Adipocyte (in vitro differentiated cells): ENCODE data around the gene GOSR2.
A peak's percentile ranks its signal among the peaks of the same experiment; 100 is the strongest.
"Not testable (repeated sequence)": the region's sequence is repeated elsewhere in the genome, so short reads cannot be mapped to it uniquely, and the experiment has no call there.

Experiments used
- DNase-seq: peaks from one replicate; pipeline ENCODE4 v3.0.0-alpha.2; 2015; ENCODE audit warnings: low read depth
- H3K27me3 ChIP-seq: replicated peaks from 2 replicates; pipeline ENCODE4 v1.7.0; 2013; ENCODE audit warnings: mild to moderate bottlenecking, low read length, moderate library complexity; ENCODE audit not compliant: control insufficient read depth, insufficient read depth
- H3K36me3 ChIP-seq: 2 replicates; pipeline ENCODE4 v1.7.0; 2013; ENCODE audit warnings: low read length, mild to moderate bottlenecking, moderate library complexity; ENCODE audit not compliant: control insufficient read depth, insufficient read depth, severe bottlenecking
- H3K4me1 ChIP-seq: 2 replicates; pipeline ENCODE4 v1.7.0; 2013; ENCODE audit warnings: mild to moderate bottlenecking, low read length, moderate library complexity; ENCODE audit not compliant: control insufficient read depth, insufficient read depth
- H3K4me3 ChIP-seq: 2 replicates; pipeline ENCODE4 v1.7.0; 2013; ENCODE audit warnings: mild to moderate bottlenecking, low read length, moderate library complexity
- H3K9ac ChIP-seq: 2 replicates; pipeline ENCODE4 v1.7.0; 2013; ENCODE audit warnings: mild to moderate bottlenecking, low read length, moderate library complexity
- H3K9me3 ChIP-seq: 2 replicates; pipeline ENCODE4 v1.7.0; 2013; ENCODE audit warnings: mild to moderate bottlenecking, low read length, moderate library complexity; ENCODE audit not compliant: control insufficient read depth

GOSR2 gene

DNA sequence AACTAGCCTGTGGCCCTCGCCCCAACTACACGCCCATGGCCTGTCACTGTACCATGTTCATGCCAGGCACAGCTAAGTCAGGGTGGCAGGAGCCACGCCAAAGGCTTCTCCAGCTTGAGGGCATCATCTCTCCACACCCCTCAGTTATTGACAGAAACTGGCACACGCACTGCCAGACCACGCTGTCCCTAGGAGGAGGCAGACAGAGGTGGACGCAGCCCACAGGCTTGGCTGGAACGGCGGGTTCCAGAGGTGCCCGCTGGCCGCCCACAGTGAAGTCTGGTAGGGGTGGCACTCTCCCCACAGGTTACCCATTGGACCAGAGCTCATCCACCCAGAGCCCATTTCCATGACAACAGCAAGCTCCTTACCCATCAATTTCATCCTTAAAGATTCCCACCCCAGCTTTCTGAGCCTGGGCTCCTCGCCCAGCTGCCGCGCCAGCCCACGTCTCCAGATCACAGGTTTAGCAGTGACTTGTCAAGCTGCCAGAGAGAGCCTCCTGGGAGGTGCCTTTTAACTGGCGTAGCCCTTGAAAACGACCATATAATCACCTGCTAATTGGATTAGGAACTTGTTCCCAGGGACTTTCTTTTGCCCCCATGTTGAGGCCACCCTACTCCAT, 28.1 kb downstream of the GOSR2 start:
- no peaks in the 10 kb centered on the region for H3K9me3 ChIP-seq
- H3K4me1 ChIP-seq: no peaks in the 10 kb centered on the region
- DNase-seq: no peak
- no peaks in the 10 kb centered on the region for H3K36me3 ChIP-seq
- no peak overlapping the region for H3K4me3 ChIP-seq
- peaks cover 45% of the 10 kb centered on the region for H3K27me3 ChIP-seq
- no peak overlapping the region for H3K9ac ChIP-seq

DNA sequence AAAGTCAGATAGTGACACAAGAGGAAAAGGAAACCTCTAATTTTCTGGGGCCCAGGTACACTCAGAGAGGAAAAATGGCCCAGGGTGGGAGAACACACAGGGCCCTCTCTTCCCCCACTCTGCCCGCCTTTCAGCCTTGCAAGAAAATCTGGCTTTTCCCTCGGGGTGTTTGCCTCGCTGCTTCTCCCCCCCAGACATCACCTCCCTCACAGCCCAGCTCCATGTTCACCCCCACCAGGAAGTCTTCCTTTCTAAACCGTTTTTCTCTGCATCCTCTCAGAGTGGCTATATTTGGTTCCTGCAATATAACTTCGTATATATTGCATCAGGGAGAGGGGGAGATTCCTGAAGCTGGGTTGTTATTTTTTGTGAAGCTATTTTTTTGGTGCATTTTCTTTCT, 28.7 kb downstream of the GOSR2 start:
- Histone ChIP-seq H3K27me3 (peaks cover 45% of the 10 kb centered on the region), H3K9me3 (no peaks in the 10 kb centered on the region), H3K36me3 (no peaks in the 10 kb centered on the region), H3K9ac (no peak overlapping the region), H3K4me3 (no peak overlapping the region), H3K4me1 (no peaks in the 10 kb centered on the region)
- no peak for DNase-seq

DNA sequence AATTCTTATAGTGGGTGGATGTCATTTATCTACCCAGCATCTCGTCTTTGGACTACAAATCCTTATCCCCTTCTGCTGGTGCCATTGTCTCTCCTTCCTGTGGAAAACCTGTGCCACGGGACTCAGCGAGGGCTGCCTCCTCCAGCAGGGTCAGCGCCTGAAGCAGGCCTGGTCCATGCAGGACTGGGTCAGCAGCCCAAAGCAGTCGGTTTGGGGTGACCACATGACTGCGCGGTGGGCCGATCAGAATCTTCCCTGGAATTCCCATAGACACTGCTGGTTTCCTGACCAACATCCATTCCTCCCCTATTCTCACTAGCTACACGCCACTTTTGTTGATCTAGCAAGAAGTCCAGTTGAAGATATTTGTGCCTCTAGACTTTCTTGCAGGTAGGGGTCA, 29.2 kb downstream of the GOSR2 start:
- Histone ChIP-seq H3K36me3 (no peaks in the 10 kb centered on the region), H3K27me3 (peaks cover 42% of the 10 kb centered on the region), H3K9me3 (no peaks in the 10 kb centered on the region), H3K9ac (no peak overlapping the region), H3K4me1 (no peaks in the 10 kb centered on the region), H3K4me3 (no peak overlapping the region)
- no peak for DNase-seq

DNA sequence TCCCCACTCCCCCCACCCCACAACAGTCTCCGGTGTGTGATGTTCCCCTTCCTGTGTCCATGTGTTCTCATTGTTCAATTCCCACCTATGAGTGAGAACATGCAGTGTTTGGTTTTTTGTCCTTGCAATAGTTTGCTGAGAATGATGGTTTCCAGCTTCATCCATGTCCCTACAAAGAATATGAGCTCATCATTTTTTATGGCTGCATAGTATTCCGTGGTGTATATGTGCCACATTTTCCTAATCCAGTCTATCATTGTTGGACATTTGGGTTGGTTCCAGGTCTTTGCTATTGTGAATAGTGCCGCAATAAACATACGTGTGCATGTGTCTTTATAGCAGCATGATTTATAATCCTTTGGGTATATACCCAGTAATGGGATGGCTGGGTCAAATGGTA, 30.2 kb downstream of the GOSR2 start:
- not testable (repeated sequence) for H3K4me1 ChIP-seq, H3K9me3 ChIP-seq, H3K4me3 ChIP-seq, H3K9ac ChIP-seq, H3K36me3 ChIP-seq, DNase-seq
- H3K27me3 ChIP-seq: peaks cover 37% of the 10 kb centered on the region

DNA sequence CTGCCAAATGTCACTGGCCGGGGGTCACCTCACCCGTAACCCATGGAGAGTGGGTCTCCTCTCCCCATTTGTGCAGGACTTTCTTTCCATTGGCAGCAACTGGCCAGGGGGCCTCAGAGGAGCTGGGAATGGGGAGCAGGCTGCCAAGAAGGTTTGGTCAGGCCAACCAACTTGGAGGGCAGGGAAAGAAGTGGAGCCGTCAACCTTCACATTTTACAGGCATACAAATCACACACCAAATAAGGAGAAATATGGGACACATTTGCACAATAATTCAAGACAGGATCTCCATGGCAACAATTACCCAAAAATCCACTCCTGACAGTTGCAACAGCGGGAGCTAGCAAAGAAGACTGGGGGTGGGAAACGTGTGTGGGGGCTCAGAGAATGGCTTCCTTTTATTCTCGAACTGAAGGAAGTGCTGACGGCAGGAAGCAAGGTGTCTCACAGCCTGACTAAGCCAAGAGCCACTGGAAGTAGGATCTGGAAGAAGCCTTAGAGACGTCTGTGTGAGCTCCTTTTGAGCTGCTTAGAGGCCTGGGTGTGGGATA, 35.2 kb downstream of the GOSR2 start:
- no peaks in the 10 kb centered on the region for H3K36me3 ChIP-seq
- peaks cover 12% of the 10 kb centered on the region for H3K4me1 ChIP-seq
- no peak overlapping the region for H3K4me3 ChIP-seq
- no peak overlapping the region for H3K9ac ChIP-seq
- peaks cover 21% of the 10 kb centered on the region for H3K27me3 ChIP-seq
- peaks cover 5% of the 10 kb centered on the region for H3K9me3 ChIP-seq
- peak; percentile 61 for DNase-seq

DNA sequence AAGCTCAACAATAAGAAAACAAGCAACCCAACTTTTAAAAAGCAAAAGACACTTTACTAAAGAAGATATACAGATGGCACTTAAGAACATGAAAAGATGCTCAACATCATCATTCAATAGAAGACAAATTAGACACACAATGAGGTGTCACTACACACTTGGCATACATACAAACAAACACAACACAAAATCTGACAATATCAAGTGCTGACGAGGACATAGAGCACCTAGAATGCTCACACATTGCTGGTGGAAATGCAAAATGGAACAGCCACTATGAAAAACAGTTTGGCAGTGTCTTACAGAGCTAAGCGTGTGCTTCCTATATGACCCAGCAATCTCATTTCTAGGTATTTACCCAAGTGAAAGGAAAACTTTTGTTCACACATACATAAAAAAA, 37.2 kb downstream of the GOSR2 start:
- Histone ChIP-seq H3K4me1 (peaks cover 12% of the 10 kb centered on the region), H3K27me3 (peaks cover 22% of the 10 kb centered on the region), H3K9me3 (peaks cover 5% of the 10 kb centered on the region), H3K9ac (no peak overlapping the region), H3K36me3 (no peaks in the 10 kb centered on the region), H3K4me3 (no peak overlapping the region)
- DNase-seq: no peak

DNA sequence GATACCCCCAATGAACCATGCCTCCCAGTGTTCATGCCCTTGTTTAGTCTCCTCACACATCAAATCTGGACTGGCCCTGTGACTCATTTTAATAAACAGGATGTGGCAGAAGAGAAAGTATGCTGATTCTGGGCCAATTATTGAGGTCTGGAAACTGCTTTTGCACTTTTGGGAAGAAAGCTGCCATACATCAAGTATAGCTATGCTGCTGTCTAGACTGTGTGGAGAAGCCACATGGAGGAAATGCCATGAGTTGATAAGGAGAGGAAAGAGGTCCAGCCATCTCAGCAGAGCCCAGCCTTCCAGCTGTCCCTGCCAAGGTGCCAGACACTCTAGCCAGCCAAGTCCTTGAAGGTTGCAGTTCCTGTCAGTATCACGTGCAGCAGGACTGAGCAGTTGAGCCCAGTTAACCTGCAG, 39.4 kb downstream of the GOSR2 start:
- Histone ChIP-seq H3K4me1 (peaks cover 12% of the 10 kb centered on the region), H3K4me3 (no peak overlapping the region), H3K9me3 (peaks cover 5% of the 10 kb centered on the region), H3K9ac (no peak overlapping the region), H3K27me3 (peaks cover 26% of the 10 kb centered on the region), H3K36me3 (no peaks in the 10 kb centered on the region)
- peak; percentile 9 for DNase-seq

DNA sequence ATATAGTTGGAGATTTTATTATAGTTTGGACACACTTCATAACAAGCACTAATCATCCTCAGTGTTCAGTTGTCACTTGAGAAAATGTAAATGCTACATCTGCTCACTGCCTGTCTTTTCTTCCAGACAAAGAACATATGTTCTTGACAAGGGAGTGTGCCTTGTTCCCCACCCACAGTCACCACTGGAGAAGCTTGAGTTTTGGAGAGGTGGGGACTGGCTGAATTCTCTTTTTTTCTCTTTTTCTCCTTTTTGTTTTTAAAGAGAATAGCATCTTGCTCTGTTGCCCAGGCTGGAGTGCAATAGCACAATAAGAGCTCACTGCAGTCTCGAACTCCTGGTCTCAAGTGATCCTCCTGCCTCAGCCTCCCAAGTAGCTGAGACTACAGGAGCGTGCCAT, 40.6 kb downstream of the GOSR2 start:
- Histone ChIP-seq H3K4me1 (peaks cover 4% of the 10 kb centered on the region), H3K27me3 (peaks cover 27% of the 10 kb centered on the region), H3K4me3 (no peak overlapping the region), H3K36me3 (no peaks in the 10 kb centered on the region), H3K9me3 (peaks cover 5% of the 10 kb centered on the region), H3K9ac (no peak overlapping the region)
- no peak for DNase-seq

DNA sequence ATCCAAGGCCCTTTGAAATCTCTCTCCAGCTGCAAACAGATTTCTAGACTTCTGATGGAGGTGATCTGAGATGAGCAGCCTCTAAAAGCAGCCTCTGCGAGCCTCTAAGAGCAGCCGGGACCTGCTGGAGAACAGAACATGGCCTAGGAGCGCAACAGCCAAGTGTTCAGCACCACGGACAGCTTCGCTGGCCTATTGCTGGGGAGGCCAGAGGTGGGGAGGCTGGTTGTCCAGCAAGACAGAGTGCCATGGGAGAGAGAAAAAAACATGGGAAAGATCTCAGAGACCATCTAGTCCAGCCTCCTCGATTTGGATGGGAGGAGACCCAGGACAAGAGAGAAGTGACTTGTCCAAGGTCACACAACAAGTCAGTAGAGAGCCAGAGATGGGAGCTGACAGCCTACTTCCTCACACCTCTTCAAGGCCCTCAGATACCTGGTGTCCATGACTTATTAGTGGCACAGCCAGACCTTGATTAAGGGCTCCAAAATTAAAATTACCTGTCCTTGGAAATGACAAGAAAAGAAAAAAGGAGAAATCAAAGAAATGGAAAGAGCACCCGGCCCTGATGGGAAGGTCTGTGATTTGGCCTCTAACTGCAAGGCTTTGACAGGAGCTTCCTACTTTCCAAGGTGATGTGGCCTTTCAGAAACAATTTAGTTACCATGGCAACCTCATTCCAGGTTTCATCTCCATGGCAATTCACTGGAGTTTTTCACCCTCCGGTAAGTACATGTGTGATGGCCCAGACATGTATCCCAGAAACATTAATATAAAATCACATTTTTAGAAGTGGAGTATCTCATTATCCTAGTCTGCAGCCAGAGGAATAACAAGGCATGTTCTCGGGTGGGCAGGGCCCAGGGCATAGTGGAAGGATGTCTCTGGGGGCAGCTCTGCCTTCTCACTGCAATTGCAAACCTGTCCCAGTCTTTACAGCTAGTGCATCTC, 41.6 kb downstream of the GOSR2 start:
- no peak overlapping the region for H3K9ac ChIP-seq
- DNase-seq: peak; percentile 26
- H3K4me1 ChIP-seq: peaks cover 4% of the 10 kb centered on the region
- H3K27me3 ChIP-seq: peaks cover 25% of the 10 kb centered on the region
- peaks cover 5% of the 10 kb centered on the region for H3K9me3 ChIP-seq
- H3K36me3 ChIP-seq: no peaks in the 10 kb centered on the region
- H3K4me3 ChIP-seq: no peak overlapping the region

DNA sequence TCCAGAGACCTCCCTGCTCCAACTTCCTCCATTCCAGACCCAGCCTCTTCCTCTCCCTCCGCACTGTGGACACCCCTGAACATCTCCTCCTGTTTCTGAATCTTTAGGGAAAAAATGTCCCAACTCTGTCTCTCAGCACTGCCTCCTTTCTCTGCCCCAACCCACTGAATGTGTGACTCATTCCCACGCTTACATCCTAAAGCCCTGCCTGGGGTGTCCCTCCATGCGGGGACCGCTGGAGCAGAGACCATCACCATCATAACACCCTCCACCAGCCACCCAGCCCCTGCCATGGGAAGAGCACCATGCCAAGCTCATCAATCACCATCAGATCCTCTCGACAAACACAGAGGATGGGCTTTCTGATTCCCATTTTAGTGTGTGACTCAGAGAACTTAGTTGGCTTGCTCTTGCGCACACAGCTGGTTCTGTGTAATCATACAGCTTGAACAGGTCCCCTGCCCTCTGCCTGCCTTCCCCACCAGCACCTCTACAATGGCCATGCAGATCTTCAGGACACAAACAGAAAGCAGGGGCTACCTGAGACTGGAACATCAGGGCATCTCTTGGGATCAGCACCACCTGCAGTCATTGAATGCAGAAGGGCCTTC, 45.4 kb downstream of the GOSR2 start:
- Histone ChIP-seq H3K36me3 (no peaks in the 10 kb centered on the region), H3K4me3 (no peak overlapping the region), H3K27me3 (peaks cover 47% of the 10 kb centered on the region), H3K4me1 (no peaks in the 10 kb centered on the region), H3K9ac (no peak overlapping the region), H3K9me3 (no peaks in the 10 kb centered on the region)
- no peak for DNase-seq

DNA sequence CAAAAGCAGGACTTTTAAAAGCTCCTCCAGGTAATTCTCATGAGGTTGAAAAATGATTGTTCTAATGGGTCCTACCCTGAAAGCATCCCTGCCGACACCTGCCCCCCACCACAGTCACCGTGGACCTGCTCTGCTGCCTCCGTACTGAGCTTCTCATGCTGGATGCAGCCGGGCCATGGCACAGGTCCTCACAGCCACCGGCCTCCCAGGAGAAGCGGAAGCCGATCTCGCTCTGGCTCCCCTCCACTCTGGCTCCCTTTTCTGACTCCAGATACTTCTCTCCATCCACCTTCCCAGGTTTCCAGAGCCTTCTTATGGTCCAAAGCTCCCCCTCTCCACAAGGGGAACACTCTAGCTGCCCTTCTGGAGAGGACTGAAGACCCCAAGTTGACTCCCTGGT, 45.9 kb downstream of the GOSR2 start:
- no peak for DNase-seq
- peaks cover 48% of the 10 kb centered on the region for H3K27me3 ChIP-seq
- no peak overlapping the region for H3K9ac ChIP-seq
- no peaks in the 10 kb centered on the region for H3K36me3 ChIP-seq
- no peaks in the 10 kb centered on the region for H3K4me1 ChIP-seq
- H3K4me3 ChIP-seq: no peak overlapping the region
- no peaks in the 10 kb centered on the region for H3K9me3 ChIP-seq
